B cell (primary cell): ENCODE data around the gene LTBP3. TPM values are rescaled to one million over a fixed set of nuclear protein-coding genes. Genes with fewer than 3 reads are reported as not detected.

Source experiments
- ATAC-seq: fragments of 200-7000 bp; cut with Tn5 transposase; one replicate; pipeline ENCODE4 v1.10.0; 2021; ENCODE audit warnings: low read depth, mild to moderate bottlenecking, moderate number of reproducible peaks, moderate library complexity
- CTCF ChIA-PET: fragments of 350-600 bp; sonication (Branson Sonifier 250); formaldehyde crosslinking; loops from one replicate; lab custom pipeline; 2021; ENCODE audit warnings: antibody characterized with exemption, inconsistent platforms; lab: Charles Lee
- POLR2A ChIA-PET: fragments of 350-600 bp; sonication (Branson Sonifier 250); formaldehyde crosslinking; loops from one replicate; lab custom pipeline; 2021; ENCODE audit warnings: antibody characterized with exemption; lab: Charles Lee
- DNase-seq: peaks from one replicate; pipeline ENCODE4 v3.0.0; 2013
- H2AFZ ChIP-seq: 2 replicates; pipeline ENCODE4 v1.6.1; 2012; ENCODE audit warnings: mild to moderate bottlenecking, low read depth, low read length; ENCODE audit not compliant: insufficient read depth, poor library complexity, severe bottlenecking
- H3K27ac ChIP-seq, 2 donors: 1 replicate in 1 of 2; 2 replicates in 1 of 2; pipeline ENCODE4 v1.5.1; 2012 to 2013; ENCODE audit warnings: low read length in 2 of 2, mild to moderate bottlenecking in 2 of 2, moderate library complexity in 1 of 2
- H3K27me3 ChIP-seq, 4 experiments: fragments of 200-600 bp in 1 of 4; sonication (generic) in 1 of 4; replicated peaks in 1 of 4; 1 replicate in 2 of 4; 2 replicates in 2 of 4; pipeline versions ENCODE4 v1.6.1 to v1.7.0; 2013 to 2016; ENCODE audit warnings: low read length in 3 of 4, mild to moderate bottlenecking in 2 of 4, mixed read lengths in 1 of 4, moderate library complexity in 1 of 4; ENCODE audit not compliant: insufficient read depth in 4 of 4, control insufficient read depth in 3 of 4; ENCODE audit errors: control extremely low read depth in 1 of 4
- H3K36me3 ChIP-seq, 2 experiments: replicated peaks in 1 of 2; 1 replicate in 1 of 2; 2 replicates in 1 of 2; pipeline versions ENCODE4 v1.6.1 to v1.7.1; 2013; ENCODE audit warnings: low read length in 1 of 2; ENCODE audit not compliant: insufficient read depth in 2 of 2, control insufficient read depth in 1 of 2; ENCODE audit errors: control extremely low read depth in 1 of 2, extremely low read depth in 1 of 2
- H3K4me1 ChIP-seq, 2 donors: fragments of 200-600 bp in 1 of 2; sonication (generic) in 1 of 2; 1 replicate in 1 of 2; 2 replicates in 1 of 2; pipeline versions ENCODE4 v1.5.1 to v1.6.1; 2013 to 2017; ENCODE audit warnings: low read length in 2 of 2; ENCODE audit not compliant: control insufficient read depth in 2 of 2, insufficient read depth in 2 of 2
- H3K4me2 ChIP-seq: replicated peaks from 2 replicates; pipeline ENCODE3; 2012; ENCODE audit warnings: mild to moderate bottlenecking, low read depth, low read length; ENCODE audit not compliant: poor library complexity, severe bottlenecking
- H3K4me3 ChIP-seq, 5 experiments: fragments of 200-600 bp in 1 of 5; sonication (generic) in 1 of 5; 1 replicate in 3 of 5; 2 replicates in 2 of 5; pipeline versions ENCODE4 v1.5.1 to v1.7.0; 2011 to 2016; ENCODE audit warnings: low read length in 4 of 5, mild to moderate bottlenecking in 4 of 5, low read depth in 2 of 5, control low read depth in 1 of 5, moderate library complexity in 1 of 5; ENCODE audit not compliant: insufficient read depth in 1 of 5; ENCODE audit errors: control extremely low read depth in 1 of 5, extremely low read depth in 1 of 5
- H3K79me2 ChIP-seq: fragments of 200-600 bp; sonication (generic); one replicate; pipeline ENCODE4 v1.6.0; 2016; ENCODE audit warnings: low read length; ENCODE audit not compliant: control insufficient read depth, insufficient read depth
- H3K9ac ChIP-seq: fragments of 200-600 bp; sonication (generic); 2 replicates; pipeline ENCODE4 v1.6.1; 2017; ENCODE audit warnings: mild to moderate bottlenecking, low read length, moderate library complexity
- H3K9me3 ChIP-seq, 3 donors: one replicate each; pipeline versions ENCODE4 v1.6.1 to v1.7.1; 2013; ENCODE audit warnings: low read length in 2 of 3; ENCODE audit not compliant: control insufficient read depth in 2 of 3, insufficient read depth in 1 of 3; ENCODE audit errors: control extremely low read depth in 1 of 3
- H4K20me1 ChIP-seq: 2 replicates; pipeline ENCODE4 v1.6.0; 2012; ENCODE audit warnings: mild to moderate bottlenecking, low read length; ENCODE audit not compliant: insufficient read depth, control insufficient read depth, poor library complexity, severe bottlenecking
- H3K27ac Mint-ChIP-seq: one replicate; pipeline ENCODE4 v1.8.0; 2021; ENCODE audit warnings: mixed read lengths
- H3K27me3 Mint-ChIP-seq: one replicate; pipeline ENCODE4 v1.8.0; 2021; ENCODE audit warnings: mixed read lengths
- H3K4me1 Mint-ChIP-seq: one replicate; pipeline ENCODE4 v1.8.0; 2021; ENCODE audit warnings: mixed read lengths
- H3K4me3 Mint-ChIP-seq: one replicate; pipeline ENCODE4 v1.8.0; 2021; ENCODE audit warnings: mixed read lengths
- H3K9me3 Mint-ChIP-seq: one replicate; pipeline ENCODE4 v1.8.0; 2022; ENCODE audit warnings: mixed read lengths; ENCODE audit not compliant: insufficient read depth
- CTCF ChIP-seq: fragments of 200-600 bp; IDR thresholded peaks from one replicate; pipeline ENCODE4 v1.8.0; 2022; ENCODE audit warnings: antibody characterized with exemption, mild to moderate bottlenecking
- EZH2 ChIP-seq: IDR thresholded peaks from 2 replicates; pipeline ENCODE4 v1.6.1; 2012; ENCODE audit warnings: borderline replicate concordance, low read depth, mild to moderate bottlenecking, moderate library complexity, low read length; ENCODE audit not compliant: insufficient read depth, poor library complexity, severe bottlenecking
- WGBS: methylation state at CpG from one replicate; pipeline ENCODE4 v1.1.5; 2013; ENCODE audit warnings: missing lambda C conversion rate; ENCODE audit not compliant: insufficient coverage; 5-methylcytosine and 5-hydroxymethylcytosine counted together
- intact Hi-C: fragments of 100-400 bp; cut with micrococcal nuclease; formaldehyde crosslinking; loops from one replicate; pipeline ENCODE4 v1.10.0; 2022
- polyA plus RNA-seq: library from polyadenylated mRNA; depleted of rRNA; stranded (reverse); fragments of >200 nt; gene quantifications from 2 replicates; pipeline ENCODE4 v1.2.3, GENCODE V29; 2012
- total RNA-seq, 2 donors: library from RNA; stranded (reverse); fragments of 120-200 nt in 1 of 2; gene quantifications; 1 replicate in 1 of 2; 2 replicates in 1 of 2; pipeline versions ENCODE4 v1.2.3 to v1.2.4, GENCODE V29; 2013 to 2022

The LTBP3 gene
- total and polyA plus RNA-seq, 2 donors (not counting 1 experiment from before 2014, with no cell fraction given), result 65.1 to 69.0 TPM

GRCh38 chr11:65558930-65559509 lies 861 bp upstream of the LTBP3 start:
- H3K4me2 ChIP-seq, result peak overlapping the region; percentile 99
- peaks cover 26% of the 10 kb centered on the region for H3K4me1 Mint-ChIP-seq

More at GRCh38 chr11:65558930-65559509, 861 bp upstream of the LTBP3 start:
- H2AFZ ChIP-seq, result peak overlapping the region; percentile 80
- peak overlapping the region; percentile 22 to 62 (median 54) for H3K4me3 ChIP-seq
- POLR2A ChIA-PET, result interaction anchor here (0.7 to 1.1 kb wide), 5 partner anchors 13 to 17 kb away, joined by 3 to 5 read pairs (median 3); partner anchors contain the start of genes EHBP1L1 and FAM89B
- peak overlapping the region; percentile 64 for H3K9ac ChIP-seq
- peaks cover 54% of the 10 kb centered on the region for H3K79me2 ChIP-seq
- H3K36me3 ChIP-seq, result no peaks in the 10 kb centered on the region
- H3K27me3 Mint-ChIP-seq, result peaks cover 3% of the 10 kb centered on the region
- H3K9me3 ChIP-seq, result no peaks in the 10 kb centered on the region
- TF ChIP-seq CTCF, result no peak
- TF ChIP-seq EZH2, result no peak
- WGBS, result 69% methylated on average over 19 of the region's 19 CpGs
- CTCF ChIA-PET, result interaction anchor here (0.6 to 1.8 kb wide), 7 partner anchors 10 to 31 kb away, joined by 3 to 7 read pairs (median 4); no protein-coding TSS in a partner anchor
- peak overlapping the region; percentile 57 to 62 for H3K27ac ChIP-seq
- peak overlapping the region; percentile 53 for H3K4me3 Mint-ChIP-seq
- no peaks in the 10 kb centered on the region for H4K20me1 ChIP-seq
- no peaks in the 10 kb centered on the region for H3K9me3 Mint-ChIP-seq
- ATAC-seq (no peak), DNase-seq (no peak)
- H3K27me3 ChIP-seq, result no peaks in the 10 kb centered on the region
- peaks cover 11 to 25% of the 10 kb centered on the region in 2 donors for H3K4me1 ChIP-seq
- intact Hi-C loops, result loop anchor here (1.0 kb wide), 1 partner anchor 11 kb away; the partner anchor contains the start of gene ZNRD2
- H3K27ac Mint-ChIP-seq, result peak overlapping the region; percentile 15
